ENCODE results near the gene PRKN.

The PRKN gene

DNA sequence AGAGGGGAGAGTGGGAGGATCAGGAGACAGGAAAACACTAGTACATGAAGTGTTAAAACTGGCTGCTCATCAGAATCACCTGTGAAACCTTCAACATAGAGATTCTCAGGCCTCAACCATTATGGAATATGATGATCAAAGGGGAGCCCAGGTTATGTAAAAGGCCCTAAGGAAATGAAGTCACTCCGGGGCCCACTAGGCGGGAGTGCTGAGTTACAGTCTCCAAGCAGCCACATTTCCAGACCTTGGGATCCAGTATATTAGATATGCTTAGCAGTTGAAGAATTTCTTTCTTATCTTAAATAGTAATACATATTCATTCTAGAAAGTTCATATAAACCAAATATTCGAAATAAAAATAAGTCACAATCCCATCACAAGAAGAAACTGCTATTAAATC, 476.3 kb downstream of the PRKN start:
- DNase-seq (ENCODE audit: extremely low read depth, low read depth) = no peak
- TF ChIP-seq, protein P1, sequence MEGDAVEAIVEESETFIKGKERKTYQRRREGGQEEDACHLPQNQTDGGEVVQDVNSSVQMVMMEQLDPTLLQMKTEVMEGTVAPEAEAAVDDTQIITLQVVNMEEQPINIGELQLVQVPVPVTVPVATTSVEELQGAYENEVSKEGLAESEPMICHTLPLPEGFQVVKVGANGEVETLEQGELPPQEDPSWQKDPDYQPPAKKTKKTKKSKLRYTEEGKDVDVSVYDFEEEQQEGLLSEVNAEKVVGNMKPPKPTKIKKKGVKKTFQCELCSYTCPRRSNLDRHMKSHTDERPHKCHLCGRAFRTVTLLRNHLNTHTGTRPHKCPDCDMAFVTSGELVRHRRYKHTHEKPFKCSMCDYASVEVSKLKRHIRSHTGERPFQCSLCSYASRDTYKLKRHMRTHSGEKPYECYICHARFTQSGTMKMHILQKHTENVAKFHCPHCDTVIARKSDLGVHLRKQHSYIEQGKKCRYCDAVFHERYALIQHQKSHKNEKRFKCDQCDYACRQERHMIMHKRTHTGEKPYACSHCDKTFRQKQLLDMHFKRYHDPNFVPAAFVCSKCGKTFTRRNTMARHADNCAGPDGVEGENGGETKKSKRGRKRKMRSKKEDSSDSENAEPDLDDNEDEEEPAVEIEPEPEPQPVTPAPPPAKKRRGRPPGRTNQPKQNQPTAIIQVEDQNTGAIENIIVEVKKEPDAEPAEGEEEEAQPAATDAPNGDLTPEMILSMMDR (IDR thresholded peaks at IDR 0.05; ENCODE audit: low read depth, low read length) = peak; percentile 4

DNA sequence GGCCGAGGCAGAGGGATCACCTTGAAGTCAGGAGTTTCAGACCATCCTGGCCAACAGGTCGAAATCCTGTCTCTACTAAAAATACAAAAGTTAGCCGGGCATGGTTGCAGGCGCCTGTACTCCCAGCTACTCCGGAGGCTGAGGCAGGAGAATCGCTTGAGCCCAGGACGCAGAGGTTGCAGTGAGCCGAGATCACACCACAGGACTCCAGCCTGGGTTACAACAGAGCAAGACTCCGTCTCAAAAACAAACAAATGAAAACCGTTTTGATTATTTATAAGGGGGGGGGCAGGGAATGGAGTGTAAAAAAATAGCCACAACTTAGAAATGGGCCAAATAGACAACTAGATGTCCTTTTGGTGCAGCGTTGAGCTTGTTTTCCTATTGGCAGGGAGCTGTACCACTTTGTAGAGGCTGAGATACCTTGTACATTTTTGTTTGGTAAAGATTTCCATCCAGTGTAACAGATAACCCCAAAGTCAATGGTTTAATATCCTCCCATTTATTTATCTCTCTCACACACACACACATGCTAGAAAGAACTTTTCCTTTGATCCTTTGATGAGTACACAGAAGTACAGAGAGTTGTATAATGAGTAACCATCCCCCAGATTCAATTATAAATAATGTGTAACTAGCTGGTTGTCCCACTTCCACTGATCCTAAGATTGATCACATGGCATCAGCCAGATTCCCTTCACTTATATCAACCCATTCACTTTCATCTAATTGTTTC, 477.5 kb downstream of the PRKN start:
- TF ChIP-seq, protein P1 (IDR thresholded peaks at IDR 0.05; ENCODE audit: low read depth, low read length) = no peak
- no peak for DNase-seq (ENCODE audit: extremely low read depth, low read depth)

DNA sequence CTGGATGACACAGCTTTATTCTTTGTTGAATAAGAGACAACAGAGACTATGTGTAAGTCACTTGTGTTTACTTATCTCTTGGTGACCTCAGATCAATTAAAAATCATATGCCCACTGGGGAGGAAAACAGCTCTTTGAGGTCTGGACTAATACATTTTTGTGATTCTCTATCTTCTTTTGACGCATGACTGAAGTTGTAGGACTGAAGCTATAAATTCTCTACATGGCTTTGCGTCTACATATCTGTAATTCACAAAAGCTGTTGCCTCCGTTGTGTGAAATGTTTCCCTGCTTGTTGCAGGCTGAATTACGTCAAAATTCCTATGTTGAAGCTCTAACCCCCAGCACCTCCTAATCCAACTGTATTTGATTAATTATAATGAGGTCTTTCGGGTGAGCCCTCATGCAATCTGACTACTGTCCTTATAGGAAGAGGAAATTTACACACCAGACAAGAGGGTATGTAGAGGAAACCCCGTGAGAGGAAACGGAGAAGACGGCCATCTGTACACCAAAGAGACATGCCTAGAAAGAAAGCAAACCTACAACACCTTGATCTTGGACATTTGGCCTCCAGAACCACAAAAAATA, 481.6 kb downstream of the PRKN start:
- no peak for DNase-seq (ENCODE audit: extremely low read depth, low read depth)
- TF ChIP-seq, protein P1 (IDR thresholded peaks at IDR 0.05; ENCODE audit: low read depth, low read length) = no peak

DNA sequence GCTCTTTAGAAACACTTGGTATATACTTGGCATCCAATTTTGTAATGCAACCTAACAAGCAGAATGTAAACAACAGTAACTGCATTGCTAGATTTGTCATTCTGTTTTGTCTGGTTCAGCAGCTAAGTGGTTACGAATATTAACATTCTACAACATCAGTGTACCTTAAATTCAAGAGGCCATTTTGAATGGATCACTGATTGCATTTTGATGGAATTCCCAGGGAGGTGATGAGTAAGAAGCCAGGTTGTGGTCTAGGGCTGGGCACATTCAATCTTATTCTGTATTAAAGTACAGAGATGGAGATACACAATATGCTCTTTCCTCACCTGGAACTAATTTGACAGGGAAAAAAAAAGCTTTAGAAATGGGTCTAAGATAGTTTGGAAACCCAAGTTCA, 483.5 kb downstream of the PRKN start:
- DNase-seq (ENCODE audit: extremely low read depth, low read depth) = no peak
- TF ChIP-seq, protein P1 (IDR thresholded peaks at IDR 0.05; ENCODE audit: low read depth, low read length) = no peak

DNA sequence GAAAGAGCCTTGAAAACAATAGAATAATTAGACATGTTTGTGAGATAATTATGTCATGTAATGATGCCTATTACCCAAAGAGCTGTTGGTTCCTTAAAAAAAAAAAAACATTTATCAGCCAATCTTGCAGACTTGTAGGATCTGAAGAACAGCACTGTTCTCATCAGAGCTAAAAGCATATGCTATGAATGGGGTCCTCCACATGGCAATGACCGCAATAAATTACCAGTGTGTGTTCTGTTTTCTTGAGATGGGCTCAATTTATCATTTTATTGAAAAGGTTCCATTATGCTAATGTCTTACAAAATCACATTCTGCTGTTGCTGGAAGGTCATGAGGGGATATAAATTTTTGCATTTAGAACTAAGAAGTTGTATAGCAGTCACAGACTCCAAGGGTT, 484.7 kb downstream of the PRKN start:
- no peak for DNase-seq (ENCODE audit: extremely low read depth, low read depth)
- TF ChIP-seq, protein P1 (IDR thresholded peaks at IDR 0.05; ENCODE audit: low read depth, low read length) = no peak

DNA sequence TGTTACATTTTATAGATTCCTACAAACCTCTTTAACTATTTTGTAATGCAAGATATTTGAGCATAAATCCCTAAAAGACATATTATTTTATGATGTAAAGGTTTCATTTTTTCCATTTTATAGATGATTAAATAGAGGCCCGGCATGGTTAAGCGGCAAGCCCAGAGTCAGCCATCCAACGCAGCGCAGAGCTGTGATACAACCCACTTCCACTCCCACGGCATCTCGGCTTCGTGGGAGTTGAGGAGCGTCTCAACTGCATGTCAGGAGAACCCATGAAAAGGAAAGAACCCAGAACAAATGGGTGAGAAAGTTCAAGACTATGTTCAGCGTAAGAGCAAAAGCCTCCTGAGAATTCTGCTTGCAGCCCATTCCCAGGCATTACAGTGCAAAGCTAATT, 488.2 kb downstream of the PRKN start:
- DNase-seq (ENCODE audit: extremely low read depth, low read depth) = no peak

DNA sequence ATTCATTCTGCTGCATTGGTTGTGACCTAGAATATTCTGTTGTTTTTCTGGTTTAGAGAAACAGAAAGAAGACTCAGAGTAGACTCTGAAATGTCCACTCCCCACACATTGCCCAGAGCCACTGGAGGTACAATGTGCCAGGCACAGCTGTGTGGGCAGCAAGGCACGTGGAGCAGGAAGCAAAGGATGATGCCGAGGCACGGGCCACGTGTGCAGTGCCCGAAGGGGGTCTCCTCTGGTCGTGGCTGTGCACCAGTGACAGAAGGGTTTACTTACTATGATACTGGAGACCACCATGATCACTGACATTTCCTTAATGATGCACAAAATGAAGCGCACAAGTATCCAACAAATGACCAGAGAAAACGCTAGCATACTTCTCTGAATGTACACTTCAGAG, 488.9 kb downstream of the PRKN start:
- TF ChIP-seq, protein P1 (IDR thresholded peaks at IDR 0.05; ENCODE audit: low read depth, low read length) = no peak
- DNase-seq (ENCODE audit: extremely low read depth, low read depth) = no peak

More for the DNA sequence above, 488.2 kb downstream of the PRKN start:
- TF ChIP-seq, protein P1 (IDR thresholded peaks at IDR 0.05; ENCODE audit: low read depth, low read length) = no peak

Measured in AG09319 (cell line).